SK-N-MC (cell line): Measurements from ENCODE around the gene ATOX1.

Experiments
- EZH2 ChIP-seq: fragments of 200-600 bp; sonication (generic); IDR thresholded peaks from one replicate; pipeline ENCODE4 v1.6.1; 2017; ENCODE audit warnings: antibody characterized with exemption
- POLR2AphosphoS5 ChIP-seq: IDR thresholded peaks from 2 replicates; pipeline ENCODE4 v1.6.1; 2012; ENCODE audit warnings: mild to moderate bottlenecking, low read depth, low read length, borderline replicate concordance

GRCh38 chr5:151730381-151730780, 28.1 kb downstream of the ATOX1 start:
- TF ChIP-seq POLR2AphosphoS5, result no peak
- TF ChIP-seq EZH2, result no peak
